K562 (cell line): Measurements from ENCODE around the gene STK11. TPM values are rescaled to one million over a fixed set of nuclear protein-coding genes. Genes with fewer than 3 reads are reported as not detected.
A peak's percentile ranks its signal among the peaks of the same experiment; 100 is the strongest.

Experiments
- ATAC-seq: fragments of 200-7000 bp; cut with Tn5 transposase; 3 replicates; pipeline ENCODE4 v1.9.1; 2020; ENCODE audit warnings: moderate library complexity
- BruUV-seq: library from RNA; stranded (reverse); fragments of 400-500 nt; replicated peaks from 2 replicates; lab custom pipeline; 2021; lab: Mats Ljungman, UMichigan
- CTCF ChIA-PET: fragments of 300-600 bp; formaldehyde crosslinking; extraction: SDS; loops from one replicate; lab custom pipeline; 2021; ENCODE audit warnings: low intra/inter-chr PET ratio; lab: Yijun Ruan, JAX
- POLR2A ChIA-PET: fragments of 300-600, 350-650 bp; sonication (Branson Sonifier 250); formaldehyde crosslinking; extraction: SDS; loops from one replicate; lab custom pipeline; 2021; ENCODE audit warnings: antibody characterized with exemption, inconsistent platforms; lab: Yijun Ruan, JAX
- DNase-seq, 4 experiments: peaks; one replicate each; pipeline versions ENCODE4 v3.0.0 to v3.0.0-alpha.2; 2011 to 2018; ENCODE audit warnings: low spot score in 3 of 4, mixed read lengths in 3 of 4; ENCODE audit errors: extremely low read depth in 1 of 4
- FAIRE-seq: peaks from 2 replicates; lab custom pipeline; 2011; peaks lifted over from hg19 to GRCh38; lab: Jason Lieb, UNC
- H2AFZ ChIP-seq: 2 replicates; pipeline ENCODE4 v1.6.0; 2011; ENCODE audit warnings: low read depth, low read length, control low read depth, inconsistent platforms
- H3K27ac ChIP-seq: fragments of 200-600 bp; 3 replicates; pipeline ENCODE4 v1.8.0; 2011; ENCODE audit warnings: low read depth, mild to moderate bottlenecking, control low read depth, inconsistent platforms, low read length, moderate library complexity, mixed read lengths; ENCODE audit errors: extremely low read depth
- H3K27me3 ChIP-seq, 2 experiments: fragments of 300-600 bp in 1 of 2; 2 replicates in 1 of 2; 3 replicates in 1 of 2; pipeline versions ENCODE4 v1.6.0 to v1.8.0; 2011; ENCODE audit warnings: inconsistent platforms in 2 of 2, low read length in 2 of 2, mild to moderate bottlenecking in 1 of 2, mixed read lengths in 1 of 2, moderate library complexity in 1 of 2; ENCODE audit not compliant: control insufficient read depth in 2 of 2, insufficient read depth in 2 of 2
- H3K36me3 ChIP-seq: fragments of 300-600 bp; 3 replicates; pipeline ENCODE4 v1.8.0; 2011; ENCODE audit warnings: mild to moderate bottlenecking, low read length, inconsistent platforms; ENCODE audit not compliant: control insufficient read depth, insufficient read depth
- H3K4me1 ChIP-seq, 2 experiments: fragments of 200-600 bp in 1 of 2; replicated peaks in 1 of 2; 2 replicates in 1 of 2; 3 replicates in 1 of 2; pipeline versions ENCODE4 v1.5.1 to v1.8.0; 2011; ENCODE audit warnings: inconsistent platforms in 2 of 2, low read length in 2 of 2, mild to moderate bottlenecking in 1 of 2, mixed read lengths in 1 of 2, moderate library complexity in 1 of 2; ENCODE audit not compliant: control insufficient read depth in 2 of 2, insufficient read depth in 2 of 2
- H3K4me2 ChIP-seq: 2 replicates; pipeline ENCODE4 v1.6.1; 2011; ENCODE audit warnings: low read length, control low read depth, inconsistent platforms, mixed read lengths; ENCODE audit not compliant: insufficient read depth
- H3K4me3 ChIP-seq: fragments of 200-600 bp; sonication (generic), shearing (Covaris generic); 2 replicates; pipeline ENCODE4 v1.5.1; 2016; ENCODE audit warnings: control low read depth, inconsistent platforms
- H3K79me2 ChIP-seq: fragments of 200-600 bp; 3 replicates; pipeline ENCODE4 v1.8.0; 2011; ENCODE audit warnings: low read length, inconsistent platforms; ENCODE audit not compliant: control insufficient read depth, insufficient read depth
- H3K9ac ChIP-seq, 2 experiments: 2 replicates each; pipeline versions ENCODE4 v1.6.0 to v1.6.1; 2011; ENCODE audit warnings: low read depth in 2 of 2, low read length in 2 of 2, control low read depth in 1 of 2, inconsistent platforms in 1 of 2, mild to moderate bottlenecking in 1 of 2, mixed read lengths in 1 of 2; ENCODE audit not compliant: insufficient read depth in 1 of 2
- H3K9me1 ChIP-seq: one replicate; pipeline ENCODE4 v1.6.0; 2011; ENCODE audit warnings: inconsistent platforms, mild to moderate bottlenecking, low read length, moderate library complexity; ENCODE audit not compliant: control insufficient read depth, insufficient read depth
- H3K9me3 ChIP-seq: replicated peaks from 2 replicates; pipeline ENCODE4 v1.5.1; 2011; ENCODE audit warnings: low read depth, low read length, inconsistent platforms; ENCODE audit not compliant: control insufficient read depth, insufficient read depth
- H4K20me1 ChIP-seq: replicated peaks from 2 replicates; pipeline ENCODE4 v1.6.1; 2011; ENCODE audit warnings: low read length, inconsistent platforms, mixed read lengths; ENCODE audit not compliant: control insufficient read depth, insufficient read depth
- ARID3B ChIP-seq: fragments of 250-450 bp; sonication (Bioruptor Pico); IDR thresholded peaks from 2 replicates; pipeline ENCODE4 v1.4.0; 2020; ENCODE audit warnings: borderline replicate concordance
- CTCFL ChIP-seq: IDR thresholded peaks from 2 replicates; pipeline ENCODE4 v1.6.1; 2011; ENCODE audit warnings: borderline replicate concordance, low read depth, mild to moderate bottlenecking, moderate library complexity, low read length; ENCODE audit not compliant: insufficient read depth, poor library complexity, severe bottlenecking
- PCBP1 ChIP-seq: fragments of 200-400 bp; formaldehyde crosslinking; IDR thresholded peaks from 2 replicates; pipeline ENCODE4 v1.6.1; 2018; ENCODE audit warnings: mild to moderate bottlenecking, low read depth, low read length; ENCODE audit not compliant: poor library complexity, severe bottlenecking
- POLR2G ChIP-seq: fragments of 200-400 bp; formaldehyde crosslinking; IDR thresholded peaks from 2 replicates; pipeline ENCODE4 v1.6.1; 2017; ENCODE audit warnings: low read depth, mild to moderate bottlenecking, antibody characterized with exemption, low read length, moderate library complexity
- RBM14 ChIP-seq: fragments of 200-400 bp; formaldehyde crosslinking; IDR thresholded peaks from 2 replicates; pipeline ENCODE4 v1.6.1; 2018; ENCODE audit warnings: low read depth, mild to moderate bottlenecking, low read length, moderate library complexity, borderline replicate concordance; ENCODE audit not compliant: insufficient read depth
- SLC30A9 ChIP-seq: fragments of 250-450 bp; sonication (Bioruptor Pico); IDR thresholded peaks from 2 replicates; pipeline ENCODE4 v1.8.0; 2022; ENCODE audit warnings: mild to moderate bottlenecking, moderate library complexity
- TCF7 ChIP-seq: sonication (generic); IDR thresholded peaks from 2 replicates; pipeline ENCODE4 v1.6.1; 2016; ENCODE audit warnings: antibody characterized with exemption, borderline replicate concordance
- ZNF263 ChIP-seq: sonication (generic); formaldehyde crosslinking; IDR thresholded peaks from 2 replicates; pipeline ENCODE4 v1.8.0; 2022; ENCODE audit warnings: mild to moderate bottlenecking, missing genetic modification reagents, borderline replicate concordance
- whole genome bisulfite sequencing: fragments of 100-300 bp; shearing (Covaris generic); methylation state at CpG from one replicate; pipeline ENCODE4 v1.1.6; 2016; ENCODE audit warnings: low coverage, mixed read lengths; ENCODE audit not compliant: insufficient coverage; ENCODE audit errors: missing lambda C conversion rate; 5-methylcytosine and 5-hydroxymethylcytosine counted together
- in situ Hi-C: fragments of 300-500 bp; cut with MboI; formaldehyde crosslinking; loops from 4 replicates; pipeline ENCODE4 v1.15.0; 2018; ENCODE audit warnings: inconsistent platforms, mixed read lengths
- intact Hi-C: fragments of 100-400 bp; cut with micrococcal nuclease; formaldehyde crosslinking; loops from 2 replicates; pipeline ENCODE4 v1.14.2; 2022
- polyA plus RNA-seq, 8 experiments: library from polyadenylated mRNA; depleted of rRNA in 4 of 8; stranded (reverse) in 5 of 8; unstranded in 3 of 8; fragments of >200 nt; fragmentation: Nextera tagmentation in 2 of 8; fragmentation: Illumina TruSeq in 1 of 8; extraction: Ambion mirVana in 2 of 8; extraction: Trizol in 1 of 8; gene quantifications; 2 replicates each; pipeline versions ENCODE4 v1.2.1 to v1.2.3, GENCODE V29; 2011 to 2014; ENCODE audit warnings: inconsistent platforms in 1 of 8, missing spikeins in 1 of 8
- total RNA-seq, 7 experiments: library from RNA; depleted of rRNA in 6 of 7; stranded (reverse); fragments of >200 nt in 6 of 7; fragmentation: Illumina TruSeq in 2 of 7; extraction: Trizol in 2 of 7; gene quantifications; 2 replicates each; pipeline versions ENCODE4 v1.2.1 to v1.2.3, GENCODE V29; 2011 to 2021; ENCODE audit warnings: low replicate concordance in 1 of 7

Gene STK11
- total and polyA plus RNA-seq, 9 of the 15 experiments (the other 6 are each of a cell fraction or from before 2014, with no cell fraction given) = 0.15 to 96.5 (median 31.7) TPM

- peaks cover 6% of the 10 kb centered on the region for H3K9me1 ChIP-seq
- peak; percentile 26 for FAIRE-seq
- 29% methylated on average over 18 of the region's 21 CpGs for WGBS
- peak; percentile 50 to 67 (median 57) for DNase-seq
- H3K4me2 ChIP-seq = no peak overlapping the region; the same call in 1 of the 2 replicates
- peaks cover 37% of the 10 kb centered on the region; the same call in 2 of the 3 replicates for H3K36me3 ChIP-seq
- intact Hi-C loops (no loop called here), in situ Hi-C loops (no loop called here)
- peak; percentile 68 for ATAC-seq
- ChIA-PET POLR2A (interaction anchor here (1.0 kb wide), 1 partner anchor 10 kb away, joined by 4 read pairs; no protein-coding TSS in a partner anchor), CTCF (no interaction called here)
- H3K4me3 ChIP-seq = no peak overlapping the region
- H3K4me1 ChIP-seq = peaks cover 5 to 84% of the 10 kb centered on the region in 2 experiments; a peak in 4 of 5 replicates
- H3K9me3 ChIP-seq = no peaks in the 10 kb centered on the region
- H3K27ac ChIP-seq = no peak overlapping the region
- BruUV-seq = no TSS peak
- peaks cover 78% of the 10 kb centered on the region for H3K79me2 ChIP-seq
- H2AFZ ChIP-seq = no peak overlapping the region
- H4K20me1 ChIP-seq = peaks cover 9% of the 10 kb centered on the region
- peak overlapping the region in 1 of 2 experiments; percentile 72; a peak in 3 of 4 replicates for H3K9ac ChIP-seq
- H3K27me3 ChIP-seq = no peaks in the 10 kb centered on the region
- TF ChIP-seq CTCFL (no peak), PCBP1 (peak; percentile 76), ARID3B (no peak), TCF7 (no peak), SLC30A9 (CRISPR knock-in tag) (no peak), RBM14 (0 out of 2 replicates have a peak, but pooled peaks have one; percentile 70), ZNF263 (CRISPR knock-in tag) (peak; percentile 97), POLR2G (peak; percentile 47; the same call in 1 of the 2 replicates)
Measured at GRCh38 chr19:1164684-1165531, 40.7 kb upstream of the STK11 start.
